K562 (cell line): ENCODE results near the gene NRN1. TPM values are rescaled to one million over a fixed set of nuclear protein-coding genes. Genes with fewer than 3 reads are reported as not detected.

Source experiments
- CCNT2 ChIP-seq: IDR thresholded peaks from 2 replicates; pipeline ENCODE4 v1.6.1; 2011; ENCODE audit warnings: borderline replicate concordance, low read depth, mild to moderate bottlenecking, moderate library complexity, mixed read lengths, low read length; ENCODE audit not compliant: insufficient read length; ENCODE audit errors: extremely low read depth
- CHD2 ChIP-seq: IDR thresholded peaks from 2 replicates; pipeline ENCODE4 v1.6.1; 2011; ENCODE audit warnings: low read depth, low read length
- CLOCK ChIP-seq: fragments of 250-450 bp; sonication (Bioruptor Pico); IDR thresholded peaks from 2 replicates; pipeline ENCODE4 v1.4.0; 2020; ENCODE audit warnings: mild to moderate bottlenecking, moderate library complexity, borderline replicate concordance
- KDM4B ChIP-seq, 2 experiments: fragments of 450-650 bp in 1 of 2; sonication (generic) in 1 of 2; IDR thresholded peaks; 2 replicates each; pipeline ENCODE4 v1.6.1; 2016 to 2017; ENCODE audit warnings: borderline replicate concordance in 2 of 2, antibody characterized with exemption in 1 of 2, low read depth in 1 of 2, mild to moderate bottlenecking in 1 of 2
- TAF9B ChIP-seq: fragments of 450-650 bp; IDR thresholded peaks from 2 replicates; pipeline ENCODE4 v1.6.1; 2018; ENCODE audit warnings: mild to moderate bottlenecking; ENCODE audit not compliant: partially characterized antibody
- XRCC5 ChIP-seq: fragments of 200-400 bp; formaldehyde crosslinking; IDR thresholded peaks from 2 replicates; pipeline ENCODE4 v1.6.1; 2017; ENCODE audit warnings: low read depth, mild to moderate bottlenecking, low read length
- YY1 ChIP-seq, 3 experiments: IDR thresholded peaks; 2 replicates each; pipeline ENCODE4 v1.6.1; 2011; ENCODE audit warnings: low read length in 2 of 3, mild to moderate bottlenecking in 2 of 3, moderate library complexity in 2 of 3, borderline replicate concordance in 1 of 3, control low read depth in 1 of 3, low read depth in 1 of 3; ENCODE audit not compliant: insufficient read depth in 3 of 3, insufficient replicate concordance in 2 of 3, control insufficient read depth in 1 of 3, insufficient read length in 1 of 3; ENCODE audit errors: extremely low read depth in 1 of 3
- ZBTB40 ChIP-seq, 2 experiments: fragments of 450-650 bp in 1 of 2; sonication (generic) in 1 of 2; formaldehyde crosslinking in 1 of 2; IDR thresholded peaks; 2 replicates each; pipeline versions ENCODE4 v1.7.1 to v1.9.0; 2016 to 2022; ENCODE audit warnings: inconsistent platforms in 1 of 2, mild to moderate bottlenecking in 1 of 2, missing genetic modification reagents in 1 of 2
- ZNF639 ChIP-seq, 2 experiments: fragments of 200-800 bp in 1 of 2; sonication (Bioruptor generic) in 1 of 2; sonication (generic) in 1 of 2; formaldehyde crosslinking in 1 of 2; IDR thresholded peaks in 1 of 2; conservative IDR thresholded peaks in 1 of 2; 2 replicates each; pipeline versions ENCODE4 v1.5.0 to v1.6.1; 2016 to 2020; ENCODE audit warnings: missing compliant biosample characterization in 1 of 2, missing genetic modification characterization in 1 of 2, missing genetic modification reagents in 1 of 2
- polyA plus RNA-seq, 8 experiments: library from polyadenylated mRNA; depleted of rRNA in 4 of 8; stranded (reverse) in 5 of 8; unstranded in 3 of 8; fragments of >200 nt; fragmentation: Nextera tagmentation in 2 of 8; fragmentation: Illumina TruSeq in 1 of 8; extraction: Ambion mirVana in 2 of 8; extraction: Trizol in 1 of 8; gene quantifications; 2 replicates each; pipeline versions ENCODE4 v1.2.1 to v1.2.3, GENCODE V29; 2011 to 2014; ENCODE audit warnings: inconsistent platforms in 1 of 8, missing spikeins in 1 of 8
- total RNA-seq, 7 experiments: library from RNA; depleted of rRNA in 6 of 7; stranded (reverse); fragments of >200 nt in 6 of 7; fragmentation: Illumina TruSeq in 2 of 7; extraction: Trizol in 2 of 7; gene quantifications; 2 replicates each; pipeline versions ENCODE4 v1.2.1 to v1.2.3, GENCODE V29; 2011 to 2021; ENCODE audit warnings: low replicate concordance in 1 of 7

The NRN1 gene
- total and polyA plus RNA-seq, 9 of the 15 experiments (the other 6 are each of a cell fraction or from before 2014, with no cell fraction given), result not detected

GRCh38 chr6:6008648-6009421, 2.1 kb upstream of the NRN1 start (continued):
- no peak for TF ChIP-seq XRCC5
- TF ChIP-seq ZNF639 (CRISPR knock-in tag; conservative IDR thresholded peaks at IDR 0.05 in 1 of 2, IDR thresholded peaks at IDR 0.05 in 1 of 2), result peak in 1 of 2 experiments; percentile 85; a peak in 2 of 4 replicates
- TF ChIP-seq TAF9B, result no peak
- TF ChIP-seq CHD2, result peak; percentile 79; the same call in 1 of the 2 replicates
- peak in 1 of 3 experiments; percentile 10 for TF ChIP-seq YY1 (IDR thresholded peaks at IDR 0.05; ENCODE audit: borderline replicate concordance in 1 of 3, control insufficient read depth in 1 of 3, extremely low read depth in 1 of 3, insufficient read depth in 3 of 3, insufficient read length in 1 of 3, insufficient replicate concordance in 2 of 3, low read depth in 1 of 3, low read length in 2 of 3)
- TF ChIP-seq CLOCK, result no peak
- TF ChIP-seq KDM4B (IDR thresholded peaks at IDR 0.05; ENCODE audit: borderline replicate concordance in 2 of 2, low read depth in 1 of 2), result 0 out of 4 replicates have a peak, but pooled peaks of 1 of the 2 experiments have one; percentile 51
- peak; percentile 80 for TF ChIP-seq ZBTB40 (IDR thresholded peaks at IDR 0.05)
- TF ChIP-seq ZBTB40 (CRISPR knock-in tag; IDR thresholded peaks at IDR 0.05), result no peak
- TF ChIP-seq CCNT2, result no peak
